Smooth muscle cell (in vitro differentiated cells): Measurements from ENCODE around the gene WNT9A. TPM values are rescaled to one million over a fixed set of nuclear protein-coding genes. Genes with fewer than 3 reads are reported as not detected.

Experiments used
- DNase-seq: peaks from one replicate; lab custom pipeline; 2025; ENCODE audit not compliant: unreplicated experiment; lab: John Stamatoyannopoulos, UW
- H2AFZ ChIP-seq: fragments of 200-600 bp; sonication (generic); 2 replicates; pipeline ENCODE4 v1.6.0; 2016; ENCODE audit warnings: antibody characterized with exemption, low read depth, mild to moderate bottlenecking
- H3F3A ChIP-seq: fragments of 200-600 bp; sonication (generic); 2 replicates; pipeline ENCODE4 v1.6.0; 2017; ENCODE audit warnings: antibody characterized with exemption, low read depth
- H3K27ac ChIP-seq: fragments of 200-600 bp; sonication (generic); 2 replicates; pipeline ENCODE4 v1.5.1; 2016; ENCODE audit warnings: low read depth, mild to moderate bottlenecking
- H3K27me3 ChIP-seq: fragments of 200-600 bp; sonication (generic); 2 replicates; pipeline ENCODE4 v1.6.1; 2016; ENCODE audit warnings: low read depth, mild to moderate bottlenecking
- H3K36me3 ChIP-seq: fragments of 200-600 bp; sonication (generic); 2 replicates; pipeline ENCODE4 v1.5.1; 2016; ENCODE audit warnings: low read depth
- H3K4me1 ChIP-seq: fragments of 200-600 bp; sonication (generic); 2 replicates; pipeline ENCODE4 v1.5.1; 2016; ENCODE audit warnings: low read depth
- H3K4me2 ChIP-seq: fragments of 200-600 bp; sonication (generic); 2 replicates; pipeline ENCODE4 v1.6.0; 2016; ENCODE audit warnings: mild to moderate bottlenecking
- H3K4me3 ChIP-seq: fragments of 200-600 bp; sonication (generic); 2 replicates; pipeline ENCODE4 v1.5.1; 2016; ENCODE audit warnings: mild to moderate bottlenecking
- H3K79me2 ChIP-seq: fragments of 200-600 bp; sonication (generic); 2 replicates; pipeline ENCODE4 v1.6.0; 2016; ENCODE audit warnings: low read depth, mild to moderate bottlenecking
- H3K9ac ChIP-seq: fragments of 200-600 bp; sonication (generic); 2 replicates; pipeline ENCODE4 v1.6.0; 2016; ENCODE audit warnings: low read depth
- H3K9me3 ChIP-seq: fragments of 200-600 bp; sonication (generic); replicated peaks from 2 replicates; pipeline ENCODE4 v1.5.1; 2016; ENCODE audit warnings: low read depth
- H4K20me1 ChIP-seq: fragments of 200-600 bp; sonication (generic); 2 replicates; pipeline ENCODE4 v1.6.0; 2016; ENCODE audit warnings: low read depth
- WGBS: methylation state at CpG from one replicate; pipeline ENCODE4 v1.1.7; 2016; ENCODE audit warnings: low lambda C conversion rate; 5-methylcytosine and 5-hydroxymethylcytosine counted together
- polyA plus RNA-seq: library from polyadenylated mRNA; unstranded; fragments of >200 nt; fragmentation: Nextera tagmentation; extraction: Ambion mirVana; gene quantifications from 2 replicates; pipeline ENCODE4 v1.2.1, GENCODE V29; 2016
- total RNA-seq: library from RNA; depleted of rRNA; stranded (reverse); fragments of >200 nt; gene quantifications from 2 replicates; pipeline ENCODE4 v1.2.3, GENCODE V29; 2014
- TF ChIP-seq, protein P1 (sequence below): fragments of 200-600 bp; sonication (generic); IDR thresholded peaks from 2 replicates; pipeline ENCODE4 v1.5.1; 2017; ENCODE audit warnings: borderline replicate concordance, mild to moderate bottlenecking, antibody characterized with exemption; ENCODE audit not compliant: insufficient read depth, poor library complexity, severe bottlenecking

WNT9A gene
- total and polyA plus RNA-seq, 2 experiments from 2014 or later: 0.03 to 2.6 TPM

DNA sequence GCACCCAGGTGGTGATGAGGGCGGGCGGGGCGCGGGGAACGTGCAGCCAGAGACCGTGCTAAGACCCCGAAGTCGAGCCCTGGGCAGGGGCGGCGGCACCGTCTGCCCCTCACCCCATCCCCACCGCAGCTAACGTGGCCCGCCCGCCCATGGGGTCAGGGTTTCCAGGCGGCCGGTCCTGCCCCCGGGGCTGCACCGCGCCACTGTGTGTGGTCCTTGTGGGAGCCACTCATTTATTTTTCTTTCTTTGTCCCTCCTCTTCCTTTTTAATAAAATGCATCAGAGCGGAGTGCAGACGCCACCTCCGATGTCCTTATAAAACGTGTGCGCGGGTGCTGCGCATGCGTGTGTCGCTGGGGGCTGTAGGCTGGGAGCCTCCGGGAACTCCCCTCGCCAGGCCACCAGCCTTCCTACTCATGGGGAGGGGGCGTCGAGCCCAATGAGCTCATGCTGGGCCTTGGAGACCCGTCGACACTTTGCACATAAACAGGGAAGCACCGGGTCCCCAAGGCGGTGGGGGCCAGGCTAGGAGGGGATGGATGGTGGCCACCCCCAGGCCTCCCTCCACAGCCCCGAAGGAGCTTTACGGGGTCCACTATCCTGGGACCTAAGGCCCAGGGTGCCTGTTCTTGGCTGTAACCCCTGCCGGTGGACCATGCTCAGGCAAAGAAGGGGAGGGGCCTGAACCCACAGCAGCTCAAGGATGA lies 59.9 kb downstream of the WNT9A start:
- Histone ChIP-seq H3K36me3 (no peaks in the 10 kb centered on the region), H4K20me1 (no peaks in the 10 kb centered on the region), H3K79me2 (no peaks in the 10 kb centered on the region), H3K4me1 (peaks cover 23% of the 10 kb centered on the region), H3K4me3 (peak overlapping the region; percentile 48), H3K27ac (no peak overlapping the region), H3K4me2 (peak overlapping the region; percentile 90), H3F3A (no peaks in the 10 kb centered on the region), H3K27me3 (no peaks in the 10 kb centered on the region), H2AFZ (no peak overlapping the region), H3K9ac (no peak overlapping the region), H3K9me3 (no peaks in the 10 kb centered on the region)
- DNase-seq: no peak
- 54% methylated on average over 29 of the region's 40 CpGs for WGBS
- TF ChIP-seq, protein P1, sequence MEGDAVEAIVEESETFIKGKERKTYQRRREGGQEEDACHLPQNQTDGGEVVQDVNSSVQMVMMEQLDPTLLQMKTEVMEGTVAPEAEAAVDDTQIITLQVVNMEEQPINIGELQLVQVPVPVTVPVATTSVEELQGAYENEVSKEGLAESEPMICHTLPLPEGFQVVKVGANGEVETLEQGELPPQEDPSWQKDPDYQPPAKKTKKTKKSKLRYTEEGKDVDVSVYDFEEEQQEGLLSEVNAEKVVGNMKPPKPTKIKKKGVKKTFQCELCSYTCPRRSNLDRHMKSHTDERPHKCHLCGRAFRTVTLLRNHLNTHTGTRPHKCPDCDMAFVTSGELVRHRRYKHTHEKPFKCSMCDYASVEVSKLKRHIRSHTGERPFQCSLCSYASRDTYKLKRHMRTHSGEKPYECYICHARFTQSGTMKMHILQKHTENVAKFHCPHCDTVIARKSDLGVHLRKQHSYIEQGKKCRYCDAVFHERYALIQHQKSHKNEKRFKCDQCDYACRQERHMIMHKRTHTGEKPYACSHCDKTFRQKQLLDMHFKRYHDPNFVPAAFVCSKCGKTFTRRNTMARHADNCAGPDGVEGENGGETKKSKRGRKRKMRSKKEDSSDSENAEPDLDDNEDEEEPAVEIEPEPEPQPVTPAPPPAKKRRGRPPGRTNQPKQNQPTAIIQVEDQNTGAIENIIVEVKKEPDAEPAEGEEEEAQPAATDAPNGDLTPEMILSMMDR: no peak

DNA sequence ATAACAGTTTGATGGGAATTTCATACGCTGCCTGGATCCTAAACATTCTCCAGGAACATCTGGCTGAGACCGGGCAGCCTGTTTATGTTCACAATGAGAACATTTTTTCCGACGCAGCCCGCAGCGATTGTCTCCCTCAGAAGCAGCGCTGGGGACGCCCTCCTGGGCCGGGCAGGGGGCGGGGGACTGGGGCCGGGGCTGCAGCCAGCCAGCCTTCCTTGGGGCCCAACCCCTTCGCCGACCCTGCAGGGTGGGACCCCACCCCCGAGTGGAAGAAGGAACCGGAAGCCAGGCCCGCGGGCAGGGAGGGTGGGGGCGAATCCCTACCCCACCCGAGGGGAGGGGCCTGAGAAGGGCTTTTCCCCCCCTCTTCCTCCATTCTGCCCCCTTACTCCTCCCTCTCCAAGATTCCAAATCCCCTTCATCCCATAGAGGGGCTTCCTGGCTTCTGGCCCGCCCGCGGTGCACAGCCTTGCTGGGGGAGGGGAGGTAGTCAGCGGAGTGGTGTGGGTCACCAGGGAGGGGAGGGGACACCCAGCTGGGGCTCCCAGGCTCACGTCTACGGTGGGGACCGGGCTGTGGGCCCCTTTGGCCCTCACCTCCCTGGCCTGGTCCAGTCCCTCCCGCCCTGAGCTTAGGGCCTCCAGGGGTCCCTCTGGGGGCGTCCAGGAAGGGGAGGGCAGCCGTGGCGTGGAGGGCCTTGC lies 60.6 kb downstream of the WNT9A start:
- H3K4me3 ChIP-seq: peak overlapping the region; percentile 48
- H4K20me1 ChIP-seq: no peaks in the 10 kb centered on the region
- peak overlapping the region; percentile 82 for H2AFZ ChIP-seq
- H3K4me2 ChIP-seq: peak overlapping the region; percentile 90
- H3K9me3 ChIP-seq: no peaks in the 10 kb centered on the region
- peak overlapping the region; percentile 24 for H3K27ac ChIP-seq
- 13% methylated on average over 9 of the region's 30 CpGs for WGBS
- no peaks in the 10 kb centered on the region for H3K79me2 ChIP-seq
- no peak for DNase-seq
- H3F3A ChIP-seq: no peaks in the 10 kb centered on the region
- peak overlapping the region; percentile 41 for H3K9ac ChIP-seq
- H3K27me3 ChIP-seq: no peaks in the 10 kb centered on the region
- H3K4me1 ChIP-seq: peaks cover 23% of the 10 kb centered on the region
- H3K36me3 ChIP-seq: no peaks in the 10 kb centered on the region
- TF ChIP-seq, protein P1: no peak

DNA sequence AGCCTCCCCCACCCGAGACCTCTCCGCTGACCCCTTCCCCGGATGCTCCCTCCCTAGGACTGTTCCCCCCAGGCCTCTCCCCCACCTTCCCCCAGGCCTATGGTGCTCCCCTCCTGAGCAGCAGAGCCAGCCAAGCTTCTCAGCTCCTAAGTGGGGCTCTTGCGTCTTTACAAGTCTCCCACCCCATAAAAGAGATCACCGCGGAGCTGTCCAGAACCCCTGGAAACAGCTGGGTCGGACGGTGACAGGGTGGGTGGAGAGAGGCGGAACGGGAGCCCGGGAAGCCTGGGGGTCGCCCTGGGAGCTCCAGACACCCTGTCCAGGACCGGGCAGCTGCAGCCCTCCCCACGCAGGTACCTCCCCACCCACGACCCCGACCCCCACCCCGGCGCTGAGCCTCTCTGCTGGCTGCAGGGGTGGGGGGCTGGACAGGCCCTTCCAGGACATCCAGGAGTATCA lies 61.2 kb downstream of the WNT9A start:
- peak overlapping the region; percentile 48 for H3K4me3 ChIP-seq
- peak overlapping the region; percentile 90 for H3K4me2 ChIP-seq
- no peak for DNase-seq
- no peaks in the 10 kb centered on the region for H3K36me3 ChIP-seq
- H2AFZ ChIP-seq: peak overlapping the region; percentile 82
- 19% methylated on average over 6 of the region's 18 CpGs for WGBS
- TF ChIP-seq, protein P1: no peak
- no peaks in the 10 kb centered on the region for H4K20me1 ChIP-seq
- H3F3A ChIP-seq: no peaks in the 10 kb centered on the region
- H3K4me1 ChIP-seq: peaks cover 23% of the 10 kb centered on the region
- no peak overlapping the region for H3K9ac ChIP-seq
- H3K9me3 ChIP-seq: no peaks in the 10 kb centered on the region
- peak overlapping the region; percentile 24 for H3K27ac ChIP-seq
- no peaks in the 10 kb centered on the region for H3K27me3 ChIP-seq
- H3K79me2 ChIP-seq: no peaks in the 10 kb centered on the region
